Measurements from ENCODE around the gene SNX4. TPM values are rescaled to one million over a fixed set of nuclear protein-coding genes. Genes with fewer than 3 reads are reported as not detected.

Gene SNX4
- total and polyA plus RNA-seq, 2 of the 8 experiments (the other 6 are each of a cell fraction or from before 2014, with no cell fraction given) = 7.2 to 23.1 TPM

DNA sequence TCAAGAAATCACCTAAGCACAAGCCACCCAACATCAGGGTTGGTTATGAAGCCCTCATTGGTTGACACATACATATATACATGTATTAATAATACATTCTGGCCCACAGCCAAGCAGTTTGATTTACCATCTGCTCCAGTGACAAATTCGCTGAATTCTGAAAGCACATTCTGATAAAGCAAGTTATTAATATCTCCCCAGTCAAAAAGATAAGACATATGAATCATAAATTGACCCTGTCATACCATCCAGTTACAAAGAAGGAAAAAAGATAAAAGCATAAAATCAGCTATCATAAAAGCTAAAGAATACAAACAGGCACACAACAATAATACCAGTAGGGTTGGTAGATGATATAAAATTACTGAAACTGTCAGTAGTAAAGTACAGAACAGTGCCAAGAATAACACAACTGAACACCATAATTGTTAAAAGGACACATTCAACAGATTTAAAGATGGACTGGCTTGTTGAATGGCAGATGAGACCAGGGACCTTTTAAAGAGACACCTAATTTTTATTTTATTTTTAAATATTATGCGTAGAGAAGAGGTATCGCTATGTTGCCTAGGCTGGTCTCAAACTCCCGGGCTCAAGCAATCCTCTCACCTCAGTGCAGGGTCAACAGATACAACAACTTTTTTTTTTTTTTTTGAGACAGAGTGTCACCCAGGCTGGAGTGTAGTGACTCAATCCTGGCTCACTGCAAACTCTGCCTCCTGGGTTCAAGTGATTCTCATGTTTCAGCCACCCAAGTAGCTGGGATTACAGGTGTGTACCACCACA is 7.7 kb downstream of the SNX4 start:
- Histone ChIP-seq H3K4me1 (replicated peaks in 1 of 4; ENCODE audit: control insufficient read depth in 3 of 4, insufficient read depth in 4 of 4, low read length in 3 of 4) (no peaks in the 10 kb centered on the region), H3K18ac (ENCODE audit: extremely low read depth, low read length) (no peak overlapping the region), H3K9ac (replicated peaks in 1 of 4; ENCODE audit: extremely low read depth in 1 of 4, low read depth in 3 of 4, low read length in 3 of 4) (no peak overlapping the region), H3K79me1 (ENCODE audit: low read depth, low read length) (no peaks in the 10 kb centered on the region; the same call in 1 of the 2 replicates), H3K27me3 (replicated peaks in 1 of 4; ENCODE audit: control insufficient read depth in 3 of 4, extremely low read depth in 1 of 4, insufficient read depth in 3 of 4, low read length in 3 of 4) (no peaks in the 10 kb centered on the region), H2BK12ac (ENCODE audit: low read depth, low read length) (no peak overlapping the region), H3K14ac (ENCODE audit: insufficient read length) (no peak overlapping the region), H2BK15ac (ENCODE audit: low read length) (no peak overlapping the region), H4K91ac (replicated peaks; ENCODE audit: insufficient read length, low read length) (no peak overlapping the region), H4K20me1 (replicated peaks in 1 of 2; ENCODE audit: control insufficient read depth in 1 of 2, insufficient read depth in 2 of 2, low read length in 2 of 2) (peaks cover 0 to 1% of the 10 kb centered on the region in 2 experiments), H2AK5ac (ENCODE audit: low read depth, low read length) (no peak overlapping the region), H2BK20ac (ENCODE audit: low read length) (no peak overlapping the region), H3K4ac (replicated peaks; ENCODE audit: insufficient read length, low read depth, low read length) (no peak overlapping the region), H2BK5ac (ENCODE audit: low read depth, low read length) (no peak overlapping the region), H4K5ac (ENCODE audit: insufficient read length, low read depth, low read length) (no peak overlapping the region), H3K27ac (ENCODE audit: low read depth, low read length) (no peak overlapping the region), H3K23ac (ENCODE audit: insufficient read length) (no peak overlapping the region), H3K9me3 (ENCODE audit: insufficient read depth in 2 of 2, low read depth in 1 of 2, low read length in 1 of 2) (no peaks in the 10 kb centered on the region), H3K79me2 (ENCODE audit: control insufficient read depth in 1 of 2, insufficient read depth in 2 of 2, low read length in 2 of 2) (peaks cover 0 to 18% of the 10 kb centered on the region in 2 experiments; a peak in 2 of 4 replicates), H3K4me3 (ENCODE audit: extremely low read depth in 1 of 4, insufficient read depth in 2 of 4, low read depth in 3 of 4, low read length in 4 of 4) (no peak overlapping the region), H2BK120ac (replicated peaks; ENCODE audit: low read depth, low read length) (no peak overlapping the region), H4K8ac (ENCODE audit: extremely low read depth, insufficient read depth, low read length) (no peak overlapping the region), H3K4me2 (ENCODE audit: insufficient read depth in 1 of 2, low read depth in 2 of 2, low read length in 2 of 2) (no peak overlapping the region), H3K23me2 (ENCODE audit: low read depth, low read length) (no peaks in the 10 kb centered on the region), H3K36me3 (ENCODE audit: control insufficient read depth in 2 of 4, insufficient read depth in 4 of 4, low read length in 3 of 4) (peaks cover 0 to 18% (median 0%) of the 10 kb centered on the region in 4 experiments; a peak in 3 of 8 replicates), H3K56ac (replicated peaks; ENCODE audit: insufficient read length, low read depth, low read length) (no peak overlapping the region), H2AFZ (ENCODE audit: low read length) (no peak overlapping the region)
- FAIRE-seq = no peak
- ChIA-PET CTCF (ENCODE audit: partially characterized antibody) (no interaction called here), POLR2A (ENCODE audit: partially characterized antibody) (no interaction called here)
- DNase-seq (ENCODE audit: low read depth in 1 of 2, low spot score in 2 of 2) = no peak
- TF ChIP-seq NANOG (IDR thresholded peaks at IDR 0.05; ENCODE audit: insufficient read depth, low read depth, low read length, poor library complexity, severe bottlenecking) (no peak), SP2 (IDR thresholded peaks at IDR 0.05; ENCODE audit: low read length) (no peak)
- WGBS, 2 experiments (ENCODE audit: extremely low coverage in 1 of 2, insufficient coverage in 1 of 2, insufficient read length in 1 of 2, insufficient replicate concordance in 2 of 2, low coverage in 1 of 2, low lambda C conversion rate in 2 of 2, missing lambda C conversion rate in 1 of 2) = 97% methylated on average over 4 of the region's 4 CpGs; no CpG with 5 or more reads in 1 of the 2 experiments
